Muscle of leg (tissue), 11 donors: ENCODE data around the gene MGRN1. TPM values are rescaled to one million over a fixed set of nuclear protein-coding genes. Genes with fewer than 3 reads are reported as not detected.
"Not testable (repeated sequence)": the region's sequence is repeated elsewhere in the genome, so short reads cannot be mapped to it uniquely, and the experiment has no call there.

Source experiments
- DNase-seq: peaks from one replicate; pipeline ENCODE4 v3.0.0; 2013
- H3K27ac ChIP-seq: one replicate; pipeline ENCODE4 v1.5.1; 2013; ENCODE audit warnings: mild to moderate bottlenecking, low read length, control low read depth
- H3K27me3 ChIP-seq: one replicate; pipeline ENCODE4 v1.6.1; 2013; ENCODE audit warnings: low read length; ENCODE audit not compliant: control insufficient read depth, insufficient read depth
- H3K36me3 ChIP-seq: one replicate; pipeline ENCODE4 v1.6.1; 2013; ENCODE audit warnings: low read length; ENCODE audit not compliant: control insufficient read depth, insufficient read depth
- H3K4me1 ChIP-seq: one replicate; pipeline ENCODE4 v1.6.1; 2013; ENCODE audit warnings: low read length; ENCODE audit not compliant: control insufficient read depth, insufficient read depth
- H3K4me3 ChIP-seq: one replicate; pipeline ENCODE4 v1.5.1; 2013; ENCODE audit warnings: low read length, control low read depth
- H3K9me3 ChIP-seq: replicated peaks from 2 replicates; pipeline ENCODE4 v1.6.1; 2013; ENCODE audit warnings: low read depth, low read length; ENCODE audit not compliant: control insufficient read depth
- WGBS: methylation state at CpG from one replicate; pipeline ENCODE4 v1.1.5; 2013; ENCODE audit warnings: missing lambda C conversion rate; ENCODE audit not compliant: insufficient coverage; 5-methylcytosine and 5-hydroxymethylcytosine counted together
- polyA plus RNA-seq, 8 donors: library from polyadenylated mRNA; unstranded; fragments of 120-200 nt; gene quantifications; one replicate each; pipeline versions ENCODE4 v1.2.1 to v1.2.3, GENCODE V29; 2013; ENCODE audit warnings: inconsistent platforms in 1 of 8, low replicate concordance in 1 of 8; ENCODE audit not compliant: insufficient read length in 8 of 8, insufficient read depth in 1 of 8
- total RNA-seq: library from RNA; stranded (reverse); fragments of 120-200 nt; gene quantifications from one replicate; pipeline ENCODE4 v1.2.4, GENCODE V29; 2013

The MGRN1 gene
- total and polyA plus RNA-seq, 9 donors: 15.9 to 50.7 (median 37.2) TPM

DNA sequence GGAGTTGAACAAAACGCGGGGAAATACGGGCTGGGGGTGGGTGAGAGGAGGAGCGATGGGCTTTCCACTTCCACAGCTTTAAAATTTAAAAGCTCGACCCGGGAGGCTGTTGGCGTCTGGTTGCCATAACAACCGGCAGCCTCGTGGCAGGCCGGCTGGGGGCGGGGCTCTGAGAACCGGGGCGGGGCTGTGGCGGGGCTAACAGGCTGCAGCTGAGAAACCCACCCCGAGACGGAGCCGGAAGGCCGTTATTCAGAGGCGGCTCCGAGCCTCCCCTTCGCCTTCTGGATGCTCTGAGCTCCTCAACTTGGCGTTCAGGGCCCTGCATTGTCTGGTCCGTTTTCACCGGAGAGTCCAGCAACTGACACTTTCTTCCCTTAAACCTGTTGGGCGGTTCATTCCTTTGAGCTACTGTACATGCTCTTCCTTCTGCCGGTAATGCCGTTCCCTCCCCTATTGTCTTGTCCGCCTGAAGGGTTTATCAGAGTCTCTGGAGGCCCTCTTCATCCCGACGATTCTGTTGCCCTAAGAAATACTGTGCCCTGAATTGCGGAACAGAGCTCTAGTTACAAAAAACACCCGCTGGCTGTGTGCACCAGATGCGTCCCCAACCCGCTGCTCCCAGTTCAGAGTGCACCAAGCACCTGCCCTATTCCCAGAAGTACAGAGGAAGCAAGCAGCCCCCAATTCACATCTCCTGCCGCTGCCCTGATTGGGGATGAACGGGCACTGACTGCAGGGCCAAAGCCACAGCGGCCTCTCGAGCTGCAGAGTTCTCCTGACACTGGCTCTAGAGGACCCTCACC is 110.3 kb downstream of the MGRN1 start:
- Histone ChIP-seq H3K9me3 (no peaks in the 10 kb centered on the region), H3K4me3 (peak overlapping the region; percentile 99), H3K27me3 (no peaks in the 10 kb centered on the region), H3K36me3 (peaks cover 12% of the 10 kb centered on the region), H3K27ac (peak overlapping the region; percentile 96), H3K4me1 (peaks cover 12% of the 10 kb centered on the region)
- DNase-seq: peak; percentile 94
- 5% methylated on average over 30 of the region's 38 CpGs for WGBS

DNA sequence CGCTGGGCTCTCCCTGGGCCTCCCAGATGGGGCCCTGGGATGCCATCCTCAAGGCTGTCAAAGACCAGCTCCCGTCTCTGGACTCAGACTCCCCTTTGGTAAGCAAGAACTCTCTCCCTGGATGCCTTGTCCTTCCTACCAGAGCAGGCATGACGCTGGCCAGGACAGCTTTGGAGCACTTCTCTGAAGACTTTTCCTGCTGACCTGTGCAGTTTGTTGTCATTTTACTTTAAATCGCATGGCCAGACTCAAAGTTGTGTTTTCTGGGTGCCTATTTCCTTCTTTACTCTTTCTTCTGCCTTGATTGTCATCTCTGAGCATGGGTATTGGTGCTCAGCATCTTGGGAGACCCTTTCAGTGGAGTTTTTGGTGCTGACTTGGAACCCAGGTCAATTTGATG is 111.9 kb downstream of the MGRN1 start:
- WGBS: 84% methylated on average over 4 of the region's 4 CpGs
- no peaks in the 10 kb centered on the region for H3K27me3 ChIP-seq
- DNase-seq: no peak
- peaks cover 12% of the 10 kb centered on the region for H3K4me1 ChIP-seq
- no peaks in the 10 kb centered on the region for H3K9me3 ChIP-seq
- H3K4me3 ChIP-seq: no peak overlapping the region
- H3K36me3 ChIP-seq: no peaks in the 10 kb centered on the region
- H3K27ac ChIP-seq: no peak overlapping the region

DNA sequence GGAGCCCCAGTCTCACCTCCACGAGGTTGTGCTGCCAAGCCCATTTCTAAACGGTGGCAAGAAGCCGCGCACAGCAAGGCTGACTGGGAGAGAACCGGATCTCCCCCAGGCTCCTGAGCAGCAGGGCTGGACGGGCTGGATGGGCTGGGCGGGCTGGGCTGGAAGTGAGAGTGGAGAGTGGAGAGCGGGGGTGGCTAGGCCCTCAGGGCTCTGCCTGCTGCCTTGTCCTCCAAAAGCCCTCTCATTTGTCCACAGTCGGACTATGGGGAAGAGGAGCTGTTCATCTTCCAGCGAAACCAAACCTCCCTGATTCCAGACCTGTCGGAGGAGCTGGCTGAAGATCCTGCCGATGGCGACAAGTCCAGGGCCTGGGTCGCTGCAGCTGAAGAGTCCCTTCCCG is 112.9 kb downstream of the MGRN1 start:
- 86% methylated on average over 7 of the region's 15 CpGs for WGBS
- no peak for DNase-seq
- H3K27me3 ChIP-seq: no peaks in the 10 kb centered on the region
- no peak overlapping the region for H3K4me3 ChIP-seq
- H3K27ac ChIP-seq: no peak overlapping the region
- no peaks in the 10 kb centered on the region for H3K36me3 ChIP-seq
- H3K9me3 ChIP-seq: no peaks in the 10 kb centered on the region
- peaks cover 12% of the 10 kb centered on the region for H3K4me1 ChIP-seq

- WGBS: 84% methylated on average over 3 of the region's 5 CpGs
- H3K4me3 ChIP-seq, H3K27me3 ChIP-seq, H3K36me3 ChIP-seq, H3K27ac ChIP-seq, H3K9me3 ChIP-seq, DNase-seq: not testable (repeated sequence)
- H3K4me1 ChIP-seq: peaks cover 16% of the 10 kb centered on the region
Observed at GRCh38 chr16:4738370-4738769, 113.7 kb downstream of the MGRN1 start.

Other genes starting within 250 kb of the MGRN1 start
- gene CORO7, start 208.2 kb upstream of the MGRN1 start, total RNA-seq: 15.3 TPM
- 10 to 100 TPM; 20.4 to 31.4 (median 25.1) TPM for gene CORO7, start 208.2 kb upstream of the MGRN1 start, polyA plus RNA-seq
- 30.4 TPM for gene DNAJA3, start 199.0 kb upstream of the MGRN1 start, total RNA-seq
- gene DNAJA3, start 199.0 kb upstream of the MGRN1 start, polyA plus RNA-seq: 10 to 100 TPM; 23.8 to 33.5 (median 28.2) TPM
- 25.1 TPM for gene NMRAL1, start 150.2 kb upstream of the MGRN1 start, total RNA-seq
- 10 to 100 TPM; 13.1 to 24.0 (median 16.0) TPM for gene NMRAL1, start 150.2 kb upstream of the MGRN1 start, polyA plus RNA-seq
- gene HMOX2, start 148.4 kb upstream of the MGRN1 start, total RNA-seq: 44.6 TPM
- 10 to 100 TPM; 37.2 to 53.0 (median 47.8) TPM for gene HMOX2, start 148.4 kb upstream of the MGRN1 start, polyA plus RNA-seq
- gene CDIP1, start 86.1 kb upstream of the MGRN1 start, total RNA-seq: 16.3 TPM
- gene CDIP1, start 86.1 kb upstream of the MGRN1 start, polyA plus RNA-seq: 10 to 100 TPM; 33.1 to 47.4 (median 38.2) TPM
- gene C16orf96, start 68.5 kb upstream of the MGRN1 start, total RNA-seq: 0.53 TPM
- gene C16orf96, start 68.5 kb upstream of the MGRN1 start, polyA plus RNA-seq: under 1 TPM; 0.29 to 0.91 (median 0.54) TPM
- gene UBALD1, start 9.9 kb upstream of the MGRN1 start, total RNA-seq: 7.4 TPM
- 10 to 100 TPM; 18.2 to 24.5 (median 23.2) TPM for gene UBALD1, start 9.9 kb upstream of the MGRN1 start, polyA plus RNA-seq
- gene NUDT16L1, start 68.7 kb downstream of the MGRN1 start, total RNA-seq: 26.0 TPM
- gene NUDT16L1, start 68.7 kb downstream of the MGRN1 start, polyA plus RNA-seq: 10 to 100 TPM; 24.9 to 32.2 (median 28.2) TPM
- gene ANKS3, start 109.4 kb downstream of the MGRN1 start, total RNA-seq: 18.0 TPM
- gene ANKS3, start 109.4 kb downstream of the MGRN1 start, polyA plus RNA-seq: 10 to 100 TPM; 12.0 to 19.6 (median 16.0) TPM
- 0.66 TPM for gene DNAAF8, start 109.7 kb downstream of the MGRN1 start, total RNA-seq
- 1 to 10 TPM in 3 of 8 donors, under 1 TPM in 5; 0.46 to 1.4 (median 0.83) TPM for gene DNAAF8, start 109.7 kb downstream of the MGRN1 start, polyA plus RNA-seq
- 10.4 TPM for gene ZNF500, start 142.3 kb downstream of the MGRN1 start, total RNA-seq
- gene ZNF500, start 142.3 kb downstream of the MGRN1 start, polyA plus RNA-seq: 10 to 100 TPM in 4 of 8 donors, 1 to 10 TPM in 4; 9.0 to 12.9 (median 9.9) TPM
- not detected for gene SEPTIN12, start 163.5 kb downstream of the MGRN1 start, total RNA-seq
- under 1 TPM in 1 of 8 donors, not detected in 7; 0.30 TPM for gene SEPTIN12, start 163.5 kb downstream of the MGRN1 start, polyA plus RNA-seq
- not detected for gene SMIM22, start 170.5 kb downstream of the MGRN1 start, total RNA-seq
- gene SMIM22, start 170.5 kb downstream of the MGRN1 start, polyA plus RNA-seq: 1 to 10 TPM in 2 of 8 donors, under 1 TPM in 2, not detected in 4; 0.31 to 3.2 (median 0.94) TPM
- 8.5 TPM for gene ROGDI, start 177.8 kb downstream of the MGRN1 start, total RNA-seq
- 10 to 100 TPM; 12.8 to 17.0 (median 14.7) TPM for gene ROGDI, start 177.8 kb downstream of the MGRN1 start, polyA plus RNA-seq
- gene GLYR1, start 222.5 kb downstream of the MGRN1 start, total RNA-seq: 29.8 TPM
- 10 to 100 TPM; 49.8 to 57.1 (median 51.5) TPM for gene GLYR1, start 222.5 kb downstream of the MGRN1 start, polyA plus RNA-seq
- gene UBN1, start 222.7 kb downstream of the MGRN1 start, total RNA-seq: 9.9 TPM
- gene UBN1, start 222.7 kb downstream of the MGRN1 start, polyA plus RNA-seq: 10 to 100 TPM; 13.4 to 24.6 (median 19.5) TPM